ENCODE data around the gene KCNK7.

KCNK7 gene

DNA sequence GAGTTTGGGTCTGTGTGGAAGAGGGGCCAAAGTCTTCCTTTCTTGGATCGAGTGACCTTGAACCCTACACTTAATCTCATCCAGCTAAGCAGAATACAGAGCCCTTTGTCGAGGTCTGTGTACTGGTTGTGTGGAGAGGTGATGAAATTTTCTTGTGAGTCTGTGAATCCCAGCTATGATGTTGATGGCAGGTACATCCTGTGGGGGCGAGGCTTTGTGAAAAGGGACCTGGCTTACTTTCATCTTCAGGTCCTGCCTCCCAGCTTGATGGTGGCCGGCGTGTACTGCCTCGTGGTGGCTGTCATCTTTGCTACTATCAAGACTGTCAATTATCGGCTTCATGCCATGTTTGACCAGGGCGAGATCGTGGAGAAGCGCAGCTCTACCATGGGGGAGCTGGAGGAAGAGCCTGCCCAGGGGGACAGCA is 21.0 kb upstream of the KCNK7 start:
- TF ChIP-seq SIN3A (IDR thresholded peaks at IDR 0.05; ENCODE audit: borderline replicate concordance, insufficient read depth, low read length) (0 out of 2 replicates have a peak, but pooled peaks have one; percentile 16), FOXP2 (optimal IDR thresholded peaks at IDR 0.05; ENCODE audit: borderline replicate concordance, extremely low read depth, extremely low read length, insufficient read depth) (no peak)

DNA sequence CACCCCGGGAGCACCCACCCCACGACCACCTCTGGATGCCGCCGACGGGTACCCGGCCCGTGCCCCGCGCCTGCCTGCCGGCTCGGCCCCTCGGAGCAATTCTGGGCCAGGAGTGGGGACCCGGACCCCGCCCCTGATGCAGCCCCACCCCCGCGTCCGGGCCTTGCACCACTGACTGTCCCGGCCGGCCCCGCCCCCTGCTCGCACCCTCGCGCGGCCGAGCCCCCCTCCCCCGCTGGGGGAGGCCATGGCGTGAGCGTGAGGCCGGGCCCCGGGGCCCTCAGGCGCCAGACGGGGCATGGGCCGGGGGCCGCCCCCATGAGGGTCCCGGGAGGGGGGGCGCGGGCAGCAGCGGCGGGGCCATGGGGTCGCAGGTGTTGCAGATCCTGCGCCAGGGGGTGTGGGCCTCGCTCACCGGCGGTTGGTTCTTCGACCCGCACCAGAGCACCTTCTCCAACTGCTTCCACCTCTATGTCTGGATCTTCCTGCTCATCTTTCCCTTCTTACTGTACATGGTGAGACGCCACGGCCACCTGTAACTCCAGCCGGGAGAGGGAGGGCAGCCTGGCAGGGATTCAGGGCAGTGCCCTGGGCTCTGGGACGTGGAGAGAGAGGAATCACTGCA is 20.5 kb upstream of the KCNK7 start:
- no peak for TF ChIP-seq TAF1 (IDR thresholded peaks at IDR 0.05; ENCODE audit: borderline replicate concordance, insufficient read depth, low read length)
- TF ChIP-seq POLR2AphosphoS5 (IDR thresholded peaks at IDR 0.05; ENCODE audit: low read depth, low read length): 0 out of 2 replicates have a peak, but pooled peaks have one; percentile 6

DNA sequence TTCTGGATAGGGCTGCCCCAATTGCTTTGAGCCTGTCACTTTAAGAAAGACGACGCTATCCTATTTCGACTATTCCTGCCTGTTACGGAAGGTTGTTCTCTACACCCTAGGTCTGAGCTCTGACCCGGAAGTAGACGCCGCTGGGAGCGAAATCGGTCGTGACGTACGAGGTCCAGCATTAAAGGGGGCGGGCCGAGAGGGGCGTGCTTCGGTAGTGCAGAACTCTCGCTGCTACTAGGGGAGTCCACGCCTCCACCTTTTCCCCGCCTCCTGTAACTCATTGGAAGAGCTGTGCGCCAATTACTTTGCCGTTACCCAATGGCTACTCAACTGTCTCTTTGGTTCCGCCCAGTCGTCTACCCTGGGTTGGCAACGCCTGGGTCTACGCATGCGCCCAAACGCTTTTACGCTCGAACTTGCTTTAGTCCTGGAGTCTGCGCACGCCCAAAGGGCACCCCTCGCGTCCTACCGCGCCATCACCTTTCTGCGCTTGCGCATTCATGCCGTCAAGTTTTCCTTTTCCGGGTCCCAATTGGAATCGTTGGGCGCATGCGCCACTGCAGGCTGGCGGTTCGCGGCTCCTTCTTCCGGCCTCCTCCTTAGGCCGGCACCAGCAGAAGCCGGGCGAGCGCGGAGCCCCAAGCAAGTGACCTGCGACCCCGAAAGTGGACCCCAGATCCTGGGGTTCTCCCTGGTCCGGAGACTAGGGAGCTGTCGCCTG is 19.8 kb upstream of the KCNK7 start, which contains the start of gene PCNX3:
Gene PCNX3 (plus strand): TSS at position 548 of the 721 bp plus-strand sequence. CDS start 536 bp downstream, outside the sequence.
- TF ChIP-seq SIN3A (IDR thresholded peaks at IDR 0.05; ENCODE audit: borderline replicate concordance, insufficient read depth, low read length) (peak; percentile 83; the same call in 1 of the 2 replicates), POLR2AphosphoS5 (IDR thresholded peaks at IDR 0.05; ENCODE audit: low read depth, low read length) (peak; percentile 65)
- TF ChIP-seq, protein P1, sequence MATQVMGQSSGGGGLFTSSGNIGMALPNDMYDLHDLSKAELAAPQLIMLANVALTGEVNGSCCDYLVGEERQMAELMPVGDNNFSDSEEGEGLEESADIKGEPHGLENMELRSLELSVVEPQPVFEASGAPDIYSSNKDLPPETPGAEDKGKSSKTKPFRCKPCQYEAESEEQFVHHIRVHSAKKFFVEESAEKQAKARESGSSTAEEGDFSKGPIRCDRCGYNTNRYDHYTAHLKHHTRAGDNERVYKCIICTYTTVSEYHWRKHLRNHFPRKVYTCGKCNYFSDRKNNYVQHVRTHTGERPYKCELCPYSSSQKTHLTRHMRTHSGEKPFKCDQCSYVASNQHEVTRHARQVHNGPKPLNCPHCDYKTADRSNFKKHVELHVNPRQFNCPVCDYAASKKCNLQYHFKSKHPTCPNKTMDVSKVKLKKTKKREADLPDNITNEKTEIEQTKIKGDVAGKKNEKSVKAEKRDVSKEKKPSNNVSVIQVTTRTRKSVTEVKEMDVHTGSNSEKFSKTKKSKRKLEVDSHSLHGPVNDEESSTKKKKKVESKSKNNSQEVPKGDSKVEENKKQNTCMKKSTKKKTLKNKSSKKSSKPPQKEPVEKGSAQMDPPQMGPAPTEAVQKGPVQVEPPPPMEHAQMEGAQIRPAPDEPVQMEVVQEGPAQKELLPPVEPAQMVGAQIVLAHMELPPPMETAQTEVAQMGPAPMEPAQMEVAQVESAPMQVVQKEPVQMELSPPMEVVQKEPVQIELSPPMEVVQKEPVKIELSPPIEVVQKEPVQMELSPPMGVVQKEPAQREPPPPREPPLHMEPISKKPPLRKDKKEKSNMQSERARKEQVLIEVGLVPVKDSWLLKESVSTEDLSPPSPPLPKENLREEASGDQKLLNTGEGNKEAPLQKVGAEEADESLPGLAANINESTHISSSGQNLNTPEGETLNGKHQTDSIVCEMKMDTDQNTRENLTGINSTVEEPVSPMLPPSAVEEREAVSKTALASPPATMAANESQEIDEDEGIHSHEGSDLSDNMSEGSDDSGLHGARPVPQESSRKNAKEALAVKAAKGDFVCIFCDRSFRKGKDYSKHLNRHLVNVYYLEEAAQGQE (IDR thresholded peaks at IDR 0.05; ENCODE audit: insufficient read depth in 1 of 2, low read depth in 2 of 2, low read length in 2 of 2): no peak

DNA sequence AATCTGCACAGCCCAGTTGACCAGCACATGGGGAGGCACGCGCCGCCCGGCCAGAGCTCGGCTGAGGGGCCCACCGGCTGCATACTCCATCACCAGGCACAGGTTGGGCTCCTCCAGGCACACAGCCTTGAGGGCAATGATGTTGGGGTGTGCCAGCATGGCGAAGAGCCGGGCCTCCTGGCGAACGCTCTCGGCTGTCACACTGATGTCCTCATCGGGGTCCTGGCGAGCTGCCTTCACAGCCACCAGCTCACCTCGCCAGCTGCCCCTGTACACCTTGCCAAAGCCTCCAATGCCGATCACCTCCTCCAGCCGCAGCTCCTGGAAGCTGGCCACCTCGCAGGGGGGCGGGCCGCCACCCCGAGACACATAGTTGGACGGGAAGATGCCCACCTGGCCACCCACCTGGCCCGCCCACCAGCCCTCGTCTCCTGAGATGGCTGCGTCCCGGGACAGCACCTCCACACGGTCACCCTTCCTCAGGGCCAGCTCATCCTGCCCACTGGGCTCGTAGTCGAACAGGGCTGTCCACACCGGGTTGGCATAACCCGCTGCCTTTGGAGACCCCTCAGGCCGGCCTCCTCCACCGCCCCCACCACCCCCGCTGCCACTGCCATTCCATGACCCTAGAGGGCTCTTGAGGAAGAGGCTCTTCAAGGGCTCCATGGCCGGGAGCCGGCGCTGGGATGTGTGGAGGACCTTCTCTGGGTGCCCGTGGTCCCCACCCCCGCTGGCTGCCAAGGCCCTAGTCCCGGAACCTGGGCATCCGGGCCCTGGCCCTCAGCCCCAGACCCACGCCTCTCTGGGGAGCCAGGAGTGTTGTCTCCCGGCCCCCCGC is 17.7 kb upstream of the KCNK7 start:
- TF ChIP-seq SIN3A (IDR thresholded peaks at IDR 0.05; ENCODE audit: borderline replicate concordance, insufficient read depth, low read length): 0 out of 2 replicates have a peak, but pooled peaks have one; percentile 30
- TF ChIP-seq FOXP2 (optimal IDR thresholded peaks at IDR 0.05; ENCODE audit: borderline replicate concordance, extremely low read depth, extremely low read length, insufficient read depth): no peak

DNA sequence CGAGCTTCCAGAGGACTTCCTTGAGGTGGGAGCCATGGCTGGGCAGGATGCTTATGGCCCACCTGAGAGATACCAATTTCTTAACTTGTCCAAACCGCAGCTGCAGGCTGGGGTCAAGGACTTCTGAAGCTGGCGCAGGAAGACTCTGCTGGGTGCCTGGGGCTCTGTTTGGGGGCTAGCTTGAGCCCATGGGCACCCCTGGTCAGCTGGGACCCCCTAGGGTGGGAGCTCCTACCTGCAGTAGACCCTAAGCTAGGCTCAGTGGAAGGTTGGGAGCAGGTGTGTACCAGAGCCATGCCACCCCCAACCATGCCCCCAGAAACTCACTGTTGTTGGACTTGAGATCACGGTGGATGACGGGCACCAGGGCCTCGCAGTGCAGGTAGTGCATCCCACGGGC is 17.1 kb upstream of the KCNK7 start:
- TF ChIP-seq FOXP2 (optimal IDR thresholded peaks at IDR 0.05; ENCODE audit: borderline replicate concordance, extremely low read depth, extremely low read length, insufficient read depth): no peak
- TF ChIP-seq POLR2AphosphoS5 (IDR thresholded peaks at IDR 0.05; ENCODE audit: low read depth, low read length): no peak
- TF ChIP-seq TAF1 (IDR thresholded peaks at IDR 0.05; ENCODE audit: borderline replicate concordance, insufficient read depth, low read length): no peak
- TF ChIP-seq, protein P1 (IDR thresholded peaks at IDR 0.05; ENCODE audit: insufficient read depth in 1 of 2, low read depth in 2 of 2, low read length in 2 of 2): no peak
- TF ChIP-seq SIN3A (IDR thresholded peaks at IDR 0.05; ENCODE audit: borderline replicate concordance, insufficient read depth, low read length): no peak

DNA sequence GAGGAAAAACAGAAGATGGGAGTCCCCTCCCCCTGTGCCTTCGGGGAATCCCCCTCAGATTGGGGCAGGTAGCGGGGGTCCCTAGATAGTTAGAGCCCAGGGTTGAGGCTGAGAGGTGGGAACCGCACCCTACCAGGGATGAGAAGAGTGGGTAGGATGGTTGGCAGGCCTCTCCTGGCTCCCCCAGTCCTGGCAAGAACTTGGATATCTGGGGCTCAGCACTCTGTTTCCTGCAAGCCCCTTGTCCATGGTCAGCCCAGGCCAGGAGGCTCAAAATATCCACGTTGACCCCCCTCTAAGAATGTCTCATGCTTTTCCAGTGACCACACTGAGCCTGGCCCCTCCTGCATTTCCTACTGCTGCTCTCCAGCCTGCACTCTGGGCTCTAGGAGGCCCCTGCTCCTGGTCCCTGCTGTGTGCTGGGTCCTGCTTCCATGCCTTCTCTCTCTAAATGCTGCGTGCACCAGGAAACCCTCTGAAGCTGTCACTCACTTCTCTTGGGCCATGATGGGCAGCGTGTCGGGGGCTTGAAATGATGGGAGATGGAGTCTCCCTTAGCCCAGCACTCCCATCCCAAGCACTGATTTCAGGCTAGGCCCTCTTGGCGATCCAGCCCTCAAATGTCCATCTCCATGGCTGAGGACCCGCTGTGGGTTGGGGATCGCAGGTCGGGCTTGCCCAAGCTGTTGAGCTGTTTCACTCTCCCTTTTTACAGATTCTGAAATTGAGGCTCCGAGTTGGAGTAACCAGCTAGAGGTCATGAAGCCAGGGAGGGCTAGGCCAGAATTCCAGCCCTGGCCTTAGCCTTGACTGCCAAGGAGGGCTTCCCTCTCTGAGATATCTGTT is 16.4 kb upstream of the KCNK7 start:
- TF ChIP-seq FOXP2 (optimal IDR thresholded peaks at IDR 0.05; ENCODE audit: borderline replicate concordance, extremely low read depth, extremely low read length, insufficient read depth): no peak
- TF ChIP-seq, protein P1 (IDR thresholded peaks at IDR 0.05; ENCODE audit: insufficient read depth in 1 of 2, low read depth in 2 of 2, low read length in 2 of 2): no peak
- no peak for TF ChIP-seq SIN3A (IDR thresholded peaks at IDR 0.05; ENCODE audit: borderline replicate concordance, insufficient read depth, low read length)
- no peak; the same call in 1 of the 2 replicates for TF ChIP-seq POLR2AphosphoS5 (IDR thresholded peaks at IDR 0.05; ENCODE audit: low read depth, low read length)
- no peak for TF ChIP-seq TAF1 (IDR thresholded peaks at IDR 0.05; ENCODE audit: borderline replicate concordance, insufficient read depth, low read length)

Data from PFSK-1 (cell line).